ENCODE measurements around the gene HOXA3. TPM values are rescaled to one million over a fixed set of nuclear protein-coding genes. Genes with fewer than 3 reads are reported as not detected.

The HOXA3 gene
- total RNA-seq, 2 donors from 2014 or later = not detected

DNA sequence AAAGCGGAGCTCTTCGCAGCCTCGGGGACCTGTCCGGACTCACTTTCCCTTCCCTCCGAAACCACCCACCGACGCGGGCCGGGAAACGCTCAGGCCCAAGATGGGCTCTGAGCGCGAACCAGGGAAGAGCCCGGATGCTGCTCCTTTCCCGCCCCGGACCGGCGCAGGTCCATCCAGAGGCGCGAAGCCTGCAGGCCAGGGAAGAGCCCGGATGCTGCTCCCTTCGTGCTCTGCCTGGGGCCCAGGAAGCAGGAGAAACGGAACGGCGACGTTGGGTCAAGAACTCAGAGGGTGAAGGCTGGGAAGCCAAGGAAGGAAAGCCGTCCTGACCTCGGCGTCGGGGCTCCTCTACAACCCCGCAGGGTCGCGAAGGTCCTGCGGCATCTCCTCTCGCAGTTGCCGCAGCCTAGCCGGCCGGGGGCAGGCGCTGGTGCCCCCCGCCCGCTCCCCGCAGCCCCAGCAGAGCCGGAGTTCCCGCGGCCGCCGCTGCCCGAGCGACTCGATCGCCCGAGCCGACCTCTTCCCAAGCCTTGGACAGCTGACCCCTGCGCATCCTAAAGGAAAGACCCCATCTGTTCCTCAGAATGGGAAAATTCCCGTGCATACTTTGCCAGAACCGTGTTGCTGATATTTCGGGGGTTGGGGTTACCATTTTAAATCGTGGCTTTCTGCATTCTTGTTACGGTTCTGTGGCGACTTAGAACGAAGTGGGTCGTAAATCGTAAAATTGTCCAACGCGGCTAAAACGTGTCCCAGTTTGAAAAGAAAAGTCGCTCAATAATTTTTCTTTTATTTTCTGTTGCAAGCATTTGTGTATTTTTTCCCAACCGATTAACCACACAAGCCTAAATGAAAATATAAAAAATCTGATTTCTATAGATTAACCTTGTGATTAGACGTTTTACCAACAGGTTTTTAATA, 64.1 kb downstream of the HOXA3 start:
- no peaks in the 10 kb centered on the region for H3K4me1 Mint-ChIP-seq (ENCODE audit: low read depth)
- H3K27me3 Mint-ChIP-seq (ENCODE audit: low read depth) = peaks cover 68% of the 10 kb centered on the region
- H3K36me3 Mint-ChIP-seq (ENCODE audit: insufficient read depth in 2 of 2) = peaks cover 0 to 2% of the 10 kb centered on the region in 2 donors
- peak overlapping the region; percentile 51 to 75 for H3K4me3 Mint-ChIP-seq
- no peak overlapping the region for H3K27ac Mint-ChIP-seq
- no peak for ATAC-seq (replicated peaks in 1 of 2)
- no peak for DNase-seq
- H3K9me3 Mint-ChIP-seq = peaks cover 0 to 2% of the 10 kb centered on the region in 2 donors

DNA sequence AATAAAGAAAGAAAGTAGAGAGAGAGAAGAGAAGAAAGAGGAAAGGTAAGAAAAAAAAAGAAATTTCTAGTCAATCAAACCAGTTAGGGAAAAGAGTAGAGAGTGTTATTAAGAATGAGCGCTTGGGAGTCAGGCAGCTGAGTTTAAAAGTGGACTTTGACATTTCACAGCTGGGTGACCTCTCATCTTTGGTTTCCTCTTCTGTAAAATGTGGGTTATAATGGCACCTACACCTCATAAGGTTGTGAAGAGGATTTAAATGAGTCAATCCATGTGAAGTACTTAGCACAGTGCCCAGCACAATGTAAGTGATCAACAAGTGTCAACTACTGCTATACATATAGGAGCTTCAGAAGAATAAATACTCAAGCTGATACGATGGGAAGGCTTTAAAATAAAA, 68.7 kb downstream of the HOXA3 start:
- DNase-seq (no peak), ATAC-seq (replicated peaks in 1 of 2) (no peak)
- Mint-ChIP-seq H3K9me3 (no peaks in the 10 kb centered on the region), H3K4me3 (no peak overlapping the region), H3K4me1 (ENCODE audit: low read depth) (no peaks in the 10 kb centered on the region), H3K36me3 (ENCODE audit: insufficient read depth in 2 of 2) (peaks cover 0 to 2% of the 10 kb centered on the region in 2 donors), H3K27me3 (ENCODE audit: low read depth) (peaks cover 22% of the 10 kb centered on the region), H3K27ac (no peak overlapping the region)

DNA sequence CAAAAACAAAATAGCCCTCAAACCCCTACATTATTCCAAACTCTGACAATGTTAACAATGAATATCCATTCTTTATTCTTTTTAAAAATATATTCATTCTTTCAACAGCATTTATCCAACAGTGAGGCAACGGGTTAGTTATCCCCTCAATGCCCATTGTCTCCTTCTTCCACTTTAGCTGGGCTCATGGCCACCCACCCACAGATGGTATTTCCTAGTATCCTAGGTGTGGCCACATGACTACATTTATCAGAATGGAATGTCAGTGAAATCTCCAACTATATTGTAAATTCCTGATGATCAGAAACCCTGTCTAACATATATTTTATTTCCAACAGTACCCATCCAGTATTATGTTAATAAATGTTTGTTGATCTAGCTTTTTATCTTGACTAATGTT, 70.2 kb downstream of the HOXA3 start:
- Mint-ChIP-seq H3K4me3 (no peak overlapping the region), H3K36me3 (ENCODE audit: insufficient read depth in 2 of 2) (no peaks in the 10 kb centered on the region), H3K4me1 (ENCODE audit: low read depth) (no peaks in the 10 kb centered on the region), H3K27ac (no peak overlapping the region), H3K27me3 (ENCODE audit: low read depth) (peaks cover 8% of the 10 kb centered on the region), H3K9me3 (no peaks in the 10 kb centered on the region)
- no peak for ATAC-seq (replicated peaks in 1 of 2)
- no peak for DNase-seq

DNA sequence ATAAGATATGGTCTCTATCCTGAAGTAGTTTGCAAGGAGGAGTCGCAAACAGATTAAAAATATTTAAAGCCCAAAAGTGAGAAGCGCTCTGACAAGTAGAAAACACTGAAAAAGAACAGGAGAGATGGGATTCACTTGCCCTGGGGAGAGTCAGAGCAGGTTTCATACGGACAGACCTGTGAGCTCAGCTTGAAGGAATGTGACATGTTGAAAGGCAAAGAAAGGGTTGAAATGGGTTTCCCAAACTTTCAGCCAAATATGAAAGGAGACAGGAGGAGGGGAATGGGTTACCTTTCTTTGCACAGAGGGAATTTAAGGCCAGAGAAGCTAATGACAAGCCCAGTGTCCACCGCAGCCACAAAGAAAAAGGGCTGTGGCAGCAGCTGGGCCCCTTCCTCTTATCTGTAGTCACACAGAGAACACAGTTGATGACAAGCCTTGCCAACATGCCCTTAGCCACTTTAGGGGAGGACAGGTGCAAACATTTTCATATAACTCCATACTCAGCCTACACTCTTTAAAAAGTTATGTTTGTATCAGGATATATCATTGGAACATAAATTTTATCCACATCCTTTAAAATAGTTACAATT, 71.4 kb downstream of the HOXA3 start:
- Mint-ChIP-seq H3K36me3 (ENCODE audit: insufficient read depth in 2 of 2) (no peaks in the 10 kb centered on the region), H3K4me3 (no peak overlapping the region), H3K9me3 (no peaks in the 10 kb centered on the region), H3K27ac (no peak overlapping the region), H3K4me1 (ENCODE audit: low read depth) (no peaks in the 10 kb centered on the region), H3K27me3 (ENCODE audit: low read depth) (peaks cover 2% of the 10 kb centered on the region)
- DNase-seq (no peak), ATAC-seq (replicated peaks in 1 of 2) (no peak)

DNA sequence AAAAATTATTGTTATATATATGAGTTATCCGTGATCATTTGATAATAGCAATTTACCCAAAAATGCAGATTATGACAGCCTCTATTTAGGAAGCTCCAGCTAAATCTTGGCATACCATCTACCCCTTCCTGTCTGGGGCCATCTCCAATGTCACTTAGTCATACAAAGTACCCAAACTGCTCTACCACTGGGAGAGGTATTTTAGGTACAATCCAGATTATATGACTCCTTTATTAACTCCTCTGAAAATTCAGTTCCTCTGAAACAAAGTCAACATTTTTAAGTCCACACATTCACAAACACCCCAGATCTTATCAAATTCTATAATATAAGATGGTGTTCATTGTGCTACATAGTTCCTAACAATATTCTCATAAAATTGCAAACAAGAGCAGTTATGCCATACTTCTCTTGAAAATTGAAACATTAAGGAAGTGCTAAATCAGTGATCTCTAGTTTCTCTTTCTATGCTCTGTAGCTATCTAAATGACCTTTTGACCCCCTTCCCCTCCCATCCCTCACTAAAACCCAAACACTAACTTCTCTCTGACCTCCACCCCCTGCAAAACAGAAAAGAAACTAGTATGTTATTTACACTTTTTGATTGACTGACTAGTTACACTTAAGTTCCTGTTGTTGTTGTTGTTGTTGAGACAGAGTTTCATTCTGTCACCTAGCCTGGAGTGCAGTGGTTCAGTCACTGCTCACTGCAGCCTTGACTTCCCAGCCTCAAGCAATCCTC, 73.0 kb downstream of the HOXA3 start:
- Mint-ChIP-seq H3K27me3 (ENCODE audit: low read depth) (no peaks in the 10 kb centered on the region), H3K36me3 (ENCODE audit: insufficient read depth in 2 of 2) (no peaks in the 10 kb centered on the region), H3K27ac (no peak overlapping the region), H3K4me3 (no peak overlapping the region), H3K9me3 (no peaks in the 10 kb centered on the region), H3K4me1 (ENCODE audit: low read depth) (no peaks in the 10 kb centered on the region)
- DNase-seq (no peak), ATAC-seq (replicated peaks in 1 of 2) (no peak)

DNA sequence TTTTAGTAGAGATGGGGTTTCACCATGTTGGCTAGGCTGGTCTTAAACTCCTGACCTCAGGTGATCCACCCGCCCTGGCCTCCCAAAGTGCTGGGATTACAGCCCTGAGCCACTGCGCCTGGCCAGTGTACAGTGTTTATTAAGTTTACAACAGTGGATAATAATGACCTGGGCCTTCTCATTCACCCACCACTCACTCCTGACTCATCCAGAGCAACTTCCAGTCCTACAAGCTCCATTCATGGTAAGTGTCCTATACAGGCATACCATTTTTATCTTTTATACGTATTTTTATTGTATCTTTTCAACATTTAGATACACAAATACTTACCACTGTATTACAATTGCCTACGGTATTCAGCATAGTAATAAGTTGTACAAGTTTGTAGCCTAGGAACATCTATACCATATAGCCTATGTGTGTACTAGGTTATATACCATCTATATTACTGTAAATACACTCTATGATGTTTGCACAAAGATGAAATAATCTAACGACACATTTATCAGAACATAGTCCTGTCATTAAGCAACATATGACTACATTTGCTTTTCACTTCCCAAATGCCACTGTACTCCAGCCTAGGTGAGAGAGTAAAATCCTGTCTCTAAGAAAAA, 73.7 kb downstream of the HOXA3 start:
- DNase-seq = no peak
- H3K4me1 Mint-ChIP-seq (ENCODE audit: low read depth) = no peaks in the 10 kb centered on the region
- H3K27ac Mint-ChIP-seq = no peak overlapping the region
- H3K4me3 Mint-ChIP-seq = no peak overlapping the region
- H3K9me3 Mint-ChIP-seq = no peaks in the 10 kb centered on the region
- H3K36me3 Mint-ChIP-seq (ENCODE audit: insufficient read depth in 2 of 2) = no peaks in the 10 kb centered on the region
- H3K27me3 Mint-ChIP-seq (ENCODE audit: low read depth) = no peaks in the 10 kb centered on the region
- no peak for ATAC-seq (replicated peaks in 1 of 2)

DNA sequence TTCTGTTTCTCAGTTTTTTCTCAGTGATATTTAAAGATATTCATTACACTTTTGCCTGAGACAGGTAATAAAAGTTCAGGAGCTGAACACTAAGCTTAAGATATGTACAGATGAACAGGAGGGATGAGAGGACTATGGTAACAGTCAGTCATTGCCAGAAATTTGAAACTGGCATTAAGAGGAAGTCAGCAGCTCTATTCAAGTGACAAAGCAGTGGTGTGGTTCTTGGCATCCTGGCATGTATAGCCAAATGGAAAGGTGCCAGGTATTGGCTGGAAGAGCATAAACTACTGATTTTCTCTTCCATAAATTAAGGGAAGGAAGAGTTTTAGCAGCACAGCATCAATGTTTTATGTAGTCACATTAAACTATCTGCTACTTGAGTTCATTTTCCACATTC, 79.3 kb downstream of the HOXA3 start:
- H3K4me1 Mint-ChIP-seq (ENCODE audit: low read depth) = no peaks in the 10 kb centered on the region
- DNase-seq (no peak), ATAC-seq (replicated peaks in 1 of 2) (no peak)
- no peak overlapping the region for H3K27ac Mint-ChIP-seq
- peaks cover 7% of the 10 kb centered on the region for H3K27me3 Mint-ChIP-seq (ENCODE audit: low read depth)
- H3K9me3 Mint-ChIP-seq = no peaks in the 10 kb centered on the region
- no peaks in the 10 kb centered on the region for H3K36me3 Mint-ChIP-seq (ENCODE audit: insufficient read depth in 2 of 2)
- no peak overlapping the region for H3K4me3 Mint-ChIP-seq

DNA sequence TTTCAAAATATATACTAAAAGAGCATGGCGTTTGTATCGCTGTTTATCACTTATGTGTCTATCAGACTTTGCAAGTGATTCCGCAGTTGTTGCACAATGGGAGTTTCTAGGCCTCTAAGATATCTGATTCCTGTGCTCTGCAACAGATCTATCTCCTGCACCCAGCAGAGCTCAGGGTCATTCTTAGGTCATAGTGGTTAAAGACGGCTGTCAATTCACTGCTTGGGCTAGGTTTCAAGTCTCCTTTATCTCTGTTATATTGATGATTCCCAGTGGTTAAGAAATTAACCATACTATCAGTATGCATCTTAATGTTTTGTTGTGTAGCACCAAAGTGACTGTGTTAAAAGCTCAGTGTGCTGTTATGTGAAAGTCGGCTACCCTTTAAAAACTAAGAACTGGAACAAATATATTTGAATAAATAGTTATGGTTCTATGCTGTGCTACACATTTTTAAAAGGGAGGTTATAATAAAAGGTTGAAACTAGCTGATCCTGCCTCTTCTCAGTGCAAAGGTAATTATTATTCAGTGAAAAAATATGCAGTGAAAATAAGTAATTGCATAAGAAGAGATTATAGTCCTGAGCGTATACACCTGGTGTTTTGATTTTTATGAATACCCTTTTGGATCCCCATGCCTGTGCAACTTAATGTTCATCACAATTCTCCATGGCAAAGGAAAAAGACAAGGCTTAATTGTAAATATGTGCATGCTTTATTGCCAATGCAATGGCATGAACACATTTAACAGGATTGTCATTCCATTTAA, 80.6 kb downstream of the HOXA3 start:
- no peak for ATAC-seq (replicated peaks in 1 of 2)
- no peaks in the 10 kb centered on the region for H3K4me1 Mint-ChIP-seq (ENCODE audit: low read depth)
- DNase-seq = no peak
- H3K4me3 Mint-ChIP-seq = no peak overlapping the region
- H3K27me3 Mint-ChIP-seq (ENCODE audit: low read depth) = peaks cover 19% of the 10 kb centered on the region
- no peaks in the 10 kb centered on the region for H3K9me3 Mint-ChIP-seq
- no peak overlapping the region for H3K27ac Mint-ChIP-seq
- H3K36me3 Mint-ChIP-seq (ENCODE audit: insufficient read depth in 2 of 2) = no peaks in the 10 kb centered on the region

DNA sequence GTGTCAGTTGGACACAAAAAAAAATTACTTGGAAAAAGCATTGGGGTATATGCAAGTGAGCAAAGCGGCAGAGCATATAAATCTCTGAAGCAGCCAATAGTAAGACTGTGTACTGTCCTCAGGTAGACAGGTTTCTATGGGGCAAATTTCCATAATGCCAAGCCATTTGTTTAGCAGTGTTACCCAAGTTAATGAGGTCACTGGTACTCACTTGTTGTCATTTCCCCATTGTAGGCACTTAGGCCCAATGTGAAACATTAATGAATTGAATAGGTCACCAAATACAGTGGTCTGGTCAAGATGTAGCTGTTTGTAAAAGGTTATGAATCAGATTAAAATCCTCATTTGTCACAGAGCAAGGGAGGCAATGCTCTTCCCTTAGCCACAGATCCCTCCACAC, 84.1 kb downstream of the HOXA3 start:
- no peaks in the 10 kb centered on the region for H3K4me1 Mint-ChIP-seq (ENCODE audit: low read depth)
- DNase-seq (no peak), ATAC-seq (replicated peaks in 1 of 2) (no peak)
- H3K27ac Mint-ChIP-seq = no peak overlapping the region
- no peaks in the 10 kb centered on the region for H3K9me3 Mint-ChIP-seq
- H3K4me3 Mint-ChIP-seq = no peak overlapping the region
- H3K27me3 Mint-ChIP-seq (ENCODE audit: low read depth) = peaks cover 19% of the 10 kb centered on the region
- no peaks in the 10 kb centered on the region for H3K36me3 Mint-ChIP-seq (ENCODE audit: insufficient read depth in 2 of 2)

DNA sequence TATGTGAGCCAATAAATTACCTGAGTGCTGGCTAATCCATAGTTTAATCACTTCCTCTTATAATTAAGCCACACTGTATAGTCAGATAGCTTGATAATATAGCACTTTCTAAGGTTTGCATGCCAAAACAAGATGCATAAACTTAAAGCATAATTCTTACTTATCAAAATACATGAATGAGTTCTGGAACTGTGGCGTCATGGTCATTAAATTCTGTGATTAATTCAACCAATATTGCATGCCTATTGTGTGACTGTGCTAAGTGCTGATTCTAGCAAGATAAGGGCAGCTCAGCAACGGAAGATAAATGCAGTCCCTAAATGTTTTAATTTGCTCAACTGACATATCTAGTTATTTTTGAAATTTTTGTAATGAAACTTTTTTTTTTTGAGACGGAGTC, 86.2 kb downstream of the HOXA3 start:
- Mint-ChIP-seq H3K4me1 (ENCODE audit: low read depth) (no peaks in the 10 kb centered on the region), H3K9me3 (no peaks in the 10 kb centered on the region), H3K27me3 (ENCODE audit: low read depth) (peaks cover 12% of the 10 kb centered on the region), H3K36me3 (ENCODE audit: insufficient read depth in 2 of 2) (no peaks in the 10 kb centered on the region), H3K4me3 (no peak overlapping the region), H3K27ac (no peak overlapping the region)
- DNase-seq (no peak), ATAC-seq (replicated peaks in 1 of 2) (no peak)

DNA sequence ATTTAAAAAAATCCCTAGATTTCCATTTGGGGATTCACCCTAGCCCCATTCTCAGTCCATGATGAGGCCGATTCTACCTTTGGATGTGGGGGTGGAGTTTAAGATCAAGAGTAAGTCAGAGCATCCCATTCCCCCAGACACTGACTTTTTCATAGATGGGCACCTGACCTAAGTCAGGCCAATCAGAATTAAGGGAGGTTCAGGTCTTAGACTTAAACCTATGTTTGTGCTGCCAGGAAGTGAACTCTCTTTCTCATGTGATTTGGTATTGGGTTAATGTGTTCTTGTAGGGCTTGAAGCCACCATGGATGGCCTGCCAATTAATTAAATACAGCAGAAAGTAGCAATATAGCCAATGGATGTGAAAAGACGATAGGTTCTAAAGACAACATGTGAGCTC, 86.7 kb downstream of the HOXA3 start:
- no peak overlapping the region for H3K27ac Mint-ChIP-seq
- DNase-seq (no peak), ATAC-seq (replicated peaks in 1 of 2) (no peak)
- H3K9me3 Mint-ChIP-seq = no peaks in the 10 kb centered on the region
- H3K36me3 Mint-ChIP-seq (ENCODE audit: insufficient read depth in 2 of 2) = no peaks in the 10 kb centered on the region
- H3K27me3 Mint-ChIP-seq (ENCODE audit: low read depth) = peaks cover 16% of the 10 kb centered on the region
- no peak overlapping the region for H3K4me3 Mint-ChIP-seq
- H3K4me1 Mint-ChIP-seq (ENCODE audit: low read depth) = no peaks in the 10 kb centered on the region

DNA sequence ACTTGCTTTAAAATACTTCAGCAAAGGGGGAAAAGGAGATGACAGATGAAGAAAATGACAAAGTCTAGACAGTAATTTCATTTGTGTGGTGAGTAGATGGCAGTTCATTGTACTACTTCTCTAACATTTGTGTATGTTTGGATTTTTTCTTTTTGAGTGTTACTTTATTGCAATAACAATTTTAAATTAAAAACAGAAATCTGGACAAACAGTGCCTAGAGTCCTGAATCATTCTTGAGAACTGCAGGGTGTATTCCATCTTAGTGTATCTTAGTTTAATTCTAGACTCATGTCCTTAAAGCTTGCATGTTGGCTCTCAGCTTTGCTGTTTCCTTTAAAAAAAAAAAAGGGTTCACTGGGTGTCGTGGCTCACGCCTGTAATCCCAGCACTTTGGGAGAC, 87.7 kb downstream of the HOXA3 start:
- Mint-ChIP-seq H3K36me3 (ENCODE audit: insufficient read depth in 2 of 2) (no peaks in the 10 kb centered on the region), H3K4me3 (no peak overlapping the region), H3K27me3 (ENCODE audit: low read depth) (peaks cover 25% of the 10 kb centered on the region), H3K4me1 (ENCODE audit: low read depth) (no peaks in the 10 kb centered on the region), H3K27ac (no peak overlapping the region), H3K9me3 (no peaks in the 10 kb centered on the region)
- DNase-seq = no peak
- no peak for ATAC-seq (replicated peaks in 1 of 2)

Data from activated T-cell treated with anti-CD3 and anti-CD28 coated beads, Interleukin-2, amount 50 U/mL, for 72 hours (primary cell).